Endothelial cell of umbilical vein (primary cell): ENCODE measurements around the gene ALKBH6. TPM values are rescaled to one million over a fixed set of nuclear protein-coding genes. Genes with fewer than 3 reads are reported as not detected.
A peak's percentile ranks its signal among the peaks of the same experiment; 100 is the strongest.

Experiments used
- BruUV-seq: library from RNA; stranded (reverse); fragments of 400-500 nt; replicated peaks from 2 replicates; lab custom pipeline; 2021; lab: Mats Ljungman, UMichigan
- CTCF ChIA-PET: fragments of 300-600, 350-600 bp; sonication (Branson Sonifier 250); formaldehyde crosslinking; loops from one replicate; lab custom pipeline; 2021; ENCODE audit warnings: antibody characterized with exemption, inconsistent platforms; lab: Charles Lee
- POLR2A ChIA-PET: fragments of 300-600, 350-600 bp; sonication (Branson Sonifier 250); formaldehyde crosslinking; loops from one replicate; lab custom pipeline; 2021; ENCODE audit warnings: antibody characterized with exemption, inconsistent platforms; lab: Charles Lee
- DNase-seq: peaks from one replicate; pipeline ENCODE4 v3.0.0-alpha.2; 2011; ENCODE audit warnings: low read depth, low spot score
- FAIRE-seq: peaks from 2 replicates; lab custom pipeline; 2011; peaks lifted over from hg19 to GRCh38; lab: Jason Lieb, UNC
- H2AFZ ChIP-seq: 2 replicates; pipeline ENCODE4 v1.6.0; 2012; ENCODE audit warnings: low read depth, low read length, control low read depth, inconsistent platforms
- H3K27ac ChIP-seq: 2 replicates; pipeline ENCODE4 v1.5.1; 2011; ENCODE audit warnings: low read depth, mild to moderate bottlenecking, control low read depth, low read length, moderate library complexity; ENCODE audit not compliant: insufficient read depth
- H3K27me3 ChIP-seq, 2 experiments: 2 replicates each; pipeline versions ENCODE4 v1.6.0 to v1.6.1; 2011; ENCODE audit warnings: low read length in 2 of 2, mixed read lengths in 1 of 2; ENCODE audit not compliant: control insufficient read depth in 2 of 2, insufficient read depth in 2 of 2
- H3K36me3 ChIP-seq, 2 experiments: 2 replicates in 1 of 2; 3 replicates in 1 of 2; pipeline ENCODE4 v1.5.1; 2011; ENCODE audit warnings: low read length in 2 of 2, mild to moderate bottlenecking in 1 of 2, moderate library complexity in 1 of 2; ENCODE audit not compliant: control insufficient read depth in 2 of 2, insufficient read depth in 2 of 2; ENCODE audit errors: extremely low read depth in 1 of 2
- H3K4me1 ChIP-seq: 3 replicates; pipeline ENCODE4 v1.5.1; 2011; ENCODE audit warnings: mild to moderate bottlenecking, low read length; ENCODE audit not compliant: control insufficient read depth, insufficient read depth; ENCODE audit errors: extremely low read depth
- H3K4me2 ChIP-seq: 2 replicates; pipeline ENCODE4 v1.6.1; 2011; ENCODE audit warnings: low read length, control low read depth, mixed read lengths; ENCODE audit not compliant: insufficient read depth
- H3K4me3 ChIP-seq, 3 experiments: fragments of 200-600 bp in 1 of 3; sonication (generic), shearing (Covaris generic) in 1 of 3; replicated peaks in 1 of 3; 2 replicates each; pipeline ENCODE4 v1.5.1; 2011 to 2016; ENCODE audit warnings: control low read depth in 3 of 3, low read length in 3 of 3, mild to moderate bottlenecking in 2 of 3, inconsistent platforms in 1 of 3, low read depth in 1 of 3, moderate library complexity in 1 of 3; ENCODE audit not compliant: insufficient read depth in 1 of 3
- H3K79me2 ChIP-seq: 2 replicates; pipeline ENCODE4 v1.6.0; 2012; ENCODE audit warnings: low read length, inconsistent platforms; ENCODE audit not compliant: control insufficient read depth, insufficient read depth
- H3K9ac ChIP-seq: replicated peaks from 2 replicates; pipeline ENCODE3; 2011; ENCODE audit warnings: low read length, control low read depth; ENCODE audit not compliant: insufficient read depth; ENCODE audit errors: extremely low read depth
- H3K9me1 ChIP-seq: replicated peaks from 3 replicates; pipeline ENCODE4 v1.6.0; 2011; ENCODE audit warnings: mild to moderate bottlenecking, low read length; ENCODE audit not compliant: control insufficient read depth, insufficient read depth; ENCODE audit errors: extremely low read depth
- H3K9me3 ChIP-seq: replicated peaks from 2 replicates; pipeline ENCODE4 v1.5.1; 2012; ENCODE audit warnings: low read length, inconsistent platforms; ENCODE audit not compliant: control insufficient read depth, insufficient read depth
- H4K20me1 ChIP-seq: replicated peaks from 2 replicates; pipeline ENCODE3; 2011; ENCODE audit warnings: mild to moderate bottlenecking, low read length; ENCODE audit not compliant: control insufficient read depth, insufficient read depth; ENCODE audit errors: extremely low read depth
- EZH2 ChIP-seq: IDR thresholded peaks from 2 replicates; pipeline ENCODE4 v1.6.1; 2012; ENCODE audit warnings: borderline replicate concordance, low read depth, mild to moderate bottlenecking, moderate library complexity, low read length, inconsistent platforms; ENCODE audit not compliant: severe bottlenecking
- FOS ChIP-seq: IDR thresholded peaks from 2 replicates; pipeline ENCODE4 v1.6.1; 2011; ENCODE audit warnings: mild to moderate bottlenecking, low read length, moderate library complexity, borderline replicate concordance; ENCODE audit not compliant: insufficient read depth
- JUN ChIP-seq: IDR thresholded peaks from 2 replicates; pipeline ENCODE4 v1.6.1; 2011; ENCODE audit warnings: borderline replicate concordance, low read depth; ENCODE audit not compliant: insufficient read length, insufficient read depth
- MYC ChIP-seq: IDR thresholded peaks from one replicate; pipeline ENCODE4 v1.6.1; 2011; ENCODE audit warnings: mild to moderate bottlenecking, low read depth, low read length
- POLR2A ChIP-seq: IDR thresholded peaks from 2 replicates; pipeline ENCODE4 v1.6.1; 2012; ENCODE audit warnings: low read depth, mild to moderate bottlenecking, control low read depth, low read length
- POLR2AphosphoS5 ChIP-seq: IDR thresholded peaks from 2 replicates; pipeline ENCODE4 v1.6.1; 2012; ENCODE audit warnings: low read depth, mild to moderate bottlenecking, control low read depth, low read length, moderate library complexity; ENCODE audit not compliant: insufficient read depth
- dilution Hi-C: fragments of 300-500 bp; cut with MboI; formaldehyde crosslinking; loops from one replicate; pipeline ENCODE4 v1.15.0; 2019; ENCODE audit warnings: low sequenced_read_pairs; ENCODE audit not compliant: extremely low pct_ligation_motif_present
- intact Hi-C: fragments of 100-400 bp; cut with micrococcal nuclease; formaldehyde crosslinking; loops from one replicate; pipeline ENCODE4 v1.10.0; 2022
- polyA plus RNA-seq, 4 experiments: library from polyadenylated mRNA; depleted of rRNA in 3 of 4; stranded (reverse) in 3 of 4; unstranded in 1 of 4; fragments of >200 nt; gene quantifications; 2 replicates each; pipeline versions ENCODE4 v1.2.1 to v1.2.3, GENCODE V29; 2011 to 2012; ENCODE audit warnings: missing spikeins in 1 of 4
- total RNA-seq: library from RNA; stranded (reverse); gene quantifications from 2 replicates; pipeline ENCODE4 v1.2.3, GENCODE V29; 2021
- TF ChIP-seq, protein P1 (sequence below): IDR thresholded peaks from 2 replicates; pipeline ENCODE4 v1.6.1; 2011; ENCODE audit not compliant: insufficient read depth, insufficient read length
- TF ChIP-seq, protein P2 (sequence below), 2 donors: IDR thresholded peaks; 1 replicate in 1 of 2; 2 replicates in 1 of 2; pipeline ENCODE4 v1.5.1; 2011; ENCODE audit warnings: low read length in 2 of 2, mild to moderate bottlenecking in 2 of 2, moderate library complexity in 2 of 2, control low read depth in 1 of 2, inconsistent platforms in 1 of 2, low read depth in 1 of 2; ENCODE audit not compliant: insufficient read depth in 1 of 2; ENCODE audit errors: extremely low read depth in 1 of 2

Gene ALKBH6
- total and polyA plus RNA-seq, 2 donors (not counting 3 experiments of a cell fraction or from before 2014, with no cell fraction given): 17.3 to 26.7 TPM

GRCh38 chr19:36054733-36055686, 41.0 kb upstream of the ALKBH6 start, which contains the start of gene WDR62:
TSS of gene WDR62 (plus strand) at chr19:36054897. CDS start at chr19:36054972, 75 bp downstream.
- ChIA-PET POLR2A (interaction anchor here (0.5 kb wide), 1 partner anchor 107 kb away, joined by 4 read pairs; no protein-coding TSS in a partner anchor), CTCF (interaction anchor here (1.0 to 1.9 kb wide), 6 partner anchors 11 to 126 kb away, joined by 3 to 6 read pairs (median 4); partner anchors contain the start of genes ALKBH6, POLR2I and TBCB)
- no peaks in the 10 kb centered on the region for H3K27me3 ChIP-seq
- intact Hi-C loops (loop anchor here (1.0 kb wide), 8 partner anchors 15 to 297 kb away; partner anchors contain the start of genes ALKBH6, CLIP3, PROSER3 and SDHAF1), dilution Hi-C loops (no loop called here)
- no peaks in the 10 kb centered on the region for H3K9me3 ChIP-seq
- peak; percentile 43 for FAIRE-seq
- H3K79me2 ChIP-seq: peaks cover 21% of the 10 kb centered on the region
- TF ChIP-seq EZH2 (no peak), POLR2AphosphoS5 (peak; percentile 35)
- peak within 1 kb of the TSS; percentile 98 for H2AFZ ChIP-seq
- no peaks in the 10 kb centered on the region for H3K36me3 ChIP-seq
- BruUV-seq: no TSS peak
- H3K9me1 ChIP-seq: no peaks in the 10 kb centered on the region
- DNase-seq: no peak
- peak within 1 kb of the TSS; percentile 99 for H3K4me2 ChIP-seq
- peaks cover 16% of the 10 kb centered on the region for H3K4me1 ChIP-seq
- peak within 1 kb of the TSS; percentile 76 to 89 (median 87) for H3K4me3 ChIP-seq
- peak within 1 kb of the TSS; percentile 79 for H3K27ac ChIP-seq
- H4K20me1 ChIP-seq: no peaks in the 10 kb centered on the region
- H3K9ac ChIP-seq: peak within 1 kb of the TSS; percentile 80

- Histone ChIP-seq H3K4me1 (peaks cover 16% of the 10 kb centered on the region), H3K4me2 (peak within 1 kb of the TSS; percentile 99), H3K4me3 (peak within 1 kb of the TSS; percentile 76 to 89 (median 87)), H3K27ac (peak within 1 kb of the TSS; percentile 79), H4K20me1 (no peaks in the 10 kb centered on the region), H3K9ac (peak within 1 kb of the TSS; percentile 80), H3K9me3 (no peaks in the 10 kb centered on the region), H3K79me2 (peaks cover 21% of the 10 kb centered on the region), H2AFZ (peak within 1 kb of the TSS; percentile 98), H3K27me3 (no peaks in the 10 kb centered on the region), H3K9me1 (no peaks in the 10 kb centered on the region), H3K36me3 (no peaks in the 10 kb centered on the region)
- BruUV-seq: TSS peak; percentile 31
- peak; percentile 100 for DNase-seq
- intact Hi-C loops: loop anchor here (1.0 kb wide), 8 partner anchors 16 to 296 kb away; partner anchors contain the start of genes ALKBH6, CLIP3, PROSER3 and SDHAF1
- peak; percentile 74 for TF ChIP-seq MYC
- TF ChIP-seq EZH2: no peak
- TF ChIP-seq, protein P1, sequence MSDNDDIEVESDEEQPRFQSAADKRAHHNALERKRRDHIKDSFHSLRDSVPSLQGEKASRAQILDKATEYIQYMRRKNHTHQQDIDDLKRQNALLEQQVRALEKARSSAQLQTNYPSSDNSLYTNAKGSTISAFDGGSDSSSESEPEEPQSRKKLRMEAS: peak; percentile 99
- TF ChIP-seq JUN: no peak
- TF ChIP-seq, protein P2, sequence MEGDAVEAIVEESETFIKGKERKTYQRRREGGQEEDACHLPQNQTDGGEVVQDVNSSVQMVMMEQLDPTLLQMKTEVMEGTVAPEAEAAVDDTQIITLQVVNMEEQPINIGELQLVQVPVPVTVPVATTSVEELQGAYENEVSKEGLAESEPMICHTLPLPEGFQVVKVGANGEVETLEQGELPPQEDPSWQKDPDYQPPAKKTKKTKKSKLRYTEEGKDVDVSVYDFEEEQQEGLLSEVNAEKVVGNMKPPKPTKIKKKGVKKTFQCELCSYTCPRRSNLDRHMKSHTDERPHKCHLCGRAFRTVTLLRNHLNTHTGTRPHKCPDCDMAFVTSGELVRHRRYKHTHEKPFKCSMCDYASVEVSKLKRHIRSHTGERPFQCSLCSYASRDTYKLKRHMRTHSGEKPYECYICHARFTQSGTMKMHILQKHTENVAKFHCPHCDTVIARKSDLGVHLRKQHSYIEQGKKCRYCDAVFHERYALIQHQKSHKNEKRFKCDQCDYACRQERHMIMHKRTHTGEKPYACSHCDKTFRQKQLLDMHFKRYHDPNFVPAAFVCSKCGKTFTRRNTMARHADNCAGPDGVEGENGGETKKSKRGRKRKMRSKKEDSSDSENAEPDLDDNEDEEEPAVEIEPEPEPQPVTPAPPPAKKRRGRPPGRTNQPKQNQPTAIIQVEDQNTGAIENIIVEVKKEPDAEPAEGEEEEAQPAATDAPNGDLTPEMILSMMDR (IDR thresholded peaks at IDR 0.05; ENCODE audit: extremely low read depth in 1 of 2, insufficient read depth in 1 of 2, low read depth in 1 of 2, low read length in 2 of 2): peak; percentile 31 to 45
- peak; percentile 35 for TF ChIP-seq POLR2AphosphoS5
- no peak for TF ChIP-seq FOS
- TF ChIP-seq POLR2A: no peak
- CTCF ChIA-PET: interaction anchor here (0.9 to 1.6 kb wide), 9 partner anchors 10 to 127 kb away, joined by 3 to 6 read pairs (median 4); partner anchors contain the start of gene ALKBH6
- dilution Hi-C loops: no loop called here
- peak; percentile 99 for FAIRE-seq
- POLR2A ChIA-PET: interaction anchor here (0.5 to 1.0 kb wide), 2 partner anchors 40 to 108 kb away, joined by 3 to 4 read pairs; partner anchors contain the start of gene ALKBH6
Observed at GRCh38 chr19:36054119-36054732, 40.2 kb upstream of the ALKBH6 start, which contains the start of gene THAP8. TSS of gene THAP8 (minus strand) at chr19:36054285. CDS start at chr19:36054217, 68 bp downstream.
